Nephron (organoid): ENCODE results near the gene PTPRF.
"Not testable (repeated sequence)": the region's sequence is repeated elsewhere in the genome, so short reads cannot be mapped to it uniquely, and the experiment has no call there.

Experiments
- H3K27ac Mint-ChIP-seq, 3 experiments: 2 replicates each; pipeline ENCODE4 v1.8.0; 2020; ENCODE audit warnings: mixed read lengths in 3 of 3, mild to moderate bottlenecking in 2 of 3, moderate library complexity in 1 of 3
- H3K27me3 Mint-ChIP-seq: 2 replicates; pipeline ENCODE4 v1.8.0; 2021; ENCODE audit warnings: low read depth, mild to moderate bottlenecking, moderate library complexity, mixed read lengths
- H3K36me3 Mint-ChIP-seq: 2 replicates; pipeline ENCODE4 v1.8.0; 2020; ENCODE audit warnings: low read depth, mixed read lengths
- H3K4me1 Mint-ChIP-seq: 2 replicates; pipeline ENCODE4 v1.8.0; 2020; ENCODE audit warnings: mixed read lengths
- H3K4me3 Mint-ChIP-seq, 3 experiments: 2 replicates each; pipeline ENCODE4 v1.8.0; 2020; ENCODE audit warnings: mild to moderate bottlenecking in 3 of 3, mixed read lengths in 3 of 3, moderate library complexity in 2 of 3
- H3K9me3 Mint-ChIP-seq: 2 replicates; pipeline ENCODE4 v1.8.0; 2020; ENCODE audit warnings: mixed read lengths
- CTCF ChIP-seq, 3 experiments: fragments of 200-600 bp; sonication (generic); IDR thresholded peaks; one replicate each; pipeline ENCODE4 v1.5.0; 2021; ENCODE audit warnings: antibody characterized with exemption in 3 of 3; ENCODE audit not compliant: unreplicated experiment in 3 of 3

Gene PTPRF

GRCh38 chr1:43492826-43493225 lies 37.9 kb upstream of the PTPRF start:
- Mint-ChIP-seq H3K9me3 (peaks cover 35% of the 10 kb centered on the region), H3K4me1 (peaks cover 14% of the 10 kb centered on the region), H3K27ac (no peak overlapping the region), H3K4me3 (no peak overlapping the region), H3K36me3 (no peaks in the 10 kb centered on the region), H3K27me3 (peaks cover 4% of the 10 kb centered on the region)
- no peak for TF ChIP-seq CTCF (IDR thresholded peaks at IDR 0.05; ENCODE audit: unreplicated experiment in 3 of 3)

GRCh38 chr1:43493661-43494450 lies 36.8 kb upstream of the PTPRF start:
- no peak for TF ChIP-seq CTCF (IDR thresholded peaks at IDR 0.05; ENCODE audit: unreplicated experiment in 3 of 3)
- peak overlapping the region; percentile 63 to 69 (median 68) for H3K27ac Mint-ChIP-seq
- H3K4me3 Mint-ChIP-seq, result peak overlapping the region; percentile 1 to 3 (median 2)
- peaks cover 28% of the 10 kb centered on the region for H3K9me3 Mint-ChIP-seq
- peaks cover 4% of the 10 kb centered on the region for H3K27me3 Mint-ChIP-seq
- H3K36me3 Mint-ChIP-seq, result no peaks in the 10 kb centered on the region
- H3K4me1 Mint-ChIP-seq, result peaks cover 14% of the 10 kb centered on the region

DNA sequence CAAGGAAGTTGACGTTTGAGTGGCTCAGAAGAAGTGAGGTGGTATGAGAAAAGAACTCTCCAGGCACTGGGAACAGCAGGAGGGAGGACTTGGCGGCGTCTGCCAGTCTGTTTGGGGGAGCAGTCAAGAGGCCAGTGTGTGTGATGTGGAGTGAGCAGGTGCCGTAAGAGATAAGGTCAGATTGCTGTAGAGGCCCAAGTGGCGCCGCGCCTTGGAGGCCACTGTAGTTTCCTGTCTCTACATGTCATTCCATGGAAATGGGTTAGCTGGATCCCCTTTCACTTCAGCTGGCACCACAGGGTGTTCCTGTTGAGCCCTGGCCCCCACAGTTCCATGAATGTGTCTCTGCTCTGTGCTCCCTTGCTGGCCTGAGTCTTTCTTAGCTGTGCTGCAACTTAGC lies 35.5 kb upstream of the PTPRF start:
- Mint-ChIP-seq H3K27ac (no peak overlapping the region), H3K4me1 (peaks cover 14% of the 10 kb centered on the region), H3K27me3 (peaks cover 4% of the 10 kb centered on the region), H3K4me3 (no peak overlapping the region), H3K9me3 (peaks cover 15% of the 10 kb centered on the region), H3K36me3 (no peaks in the 10 kb centered on the region)
- TF ChIP-seq CTCF (IDR thresholded peaks at IDR 0.05; ENCODE audit: unreplicated experiment in 3 of 3), result no peak

DNA sequence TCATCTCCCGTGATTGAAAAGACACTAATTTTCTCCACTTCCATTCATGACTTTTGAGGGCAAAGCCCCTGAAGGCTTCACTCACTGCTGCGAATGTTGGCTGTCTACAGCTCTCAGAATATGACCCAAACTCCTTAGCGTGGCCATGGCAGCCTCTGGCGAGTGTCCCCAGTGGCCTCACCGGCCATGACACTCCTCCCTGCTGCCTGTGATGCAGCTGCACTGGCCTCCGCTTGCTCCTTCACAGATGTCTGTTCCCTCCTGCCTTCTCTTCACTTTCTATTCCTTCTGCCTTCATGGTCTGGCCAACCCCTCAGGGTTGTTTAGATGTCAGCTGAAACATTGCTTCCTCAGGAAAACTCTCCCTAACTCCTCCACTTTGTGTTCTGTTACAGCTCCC lies 30.8 kb upstream of the PTPRF start:
- Mint-ChIP-seq H3K4me3 (no peak overlapping the region), H3K9me3 (peaks cover 3% of the 10 kb centered on the region)

DNA sequence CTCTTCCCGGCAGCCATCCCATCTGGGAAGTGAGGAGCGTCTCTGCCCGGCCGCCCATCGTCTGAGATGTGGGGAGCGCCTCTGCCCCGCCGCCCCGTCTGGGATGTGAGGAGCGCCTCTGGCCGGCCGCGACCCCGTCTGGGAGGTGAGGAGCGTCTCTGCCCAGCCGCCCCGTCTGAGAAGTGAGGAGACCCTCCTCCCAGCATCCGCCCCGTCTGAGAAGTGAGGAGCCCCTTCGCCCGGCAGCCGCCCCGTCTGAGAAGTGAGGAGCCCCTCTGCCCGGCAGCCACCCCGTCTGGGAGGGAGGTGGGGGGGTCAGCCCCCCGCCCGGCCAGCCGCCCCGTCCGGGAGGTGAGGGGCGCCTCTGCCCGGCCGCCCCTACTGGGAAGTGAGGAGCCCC lies 28.9 kb upstream of the PTPRF start:
- not testable (repeated sequence) for H3K4me3 Mint-ChIP-seq, H3K36me3 Mint-ChIP-seq, H3K9me3 Mint-ChIP-seq, H3K27ac Mint-ChIP-seq, H3K4me1 Mint-ChIP-seq, H3K27me3 Mint-ChIP-seq

More for the DNA sequence above, 30.8 kb upstream of the PTPRF start:
- H3K4me1 Mint-ChIP-seq, result no peaks in the 10 kb centered on the region
- no peak overlapping the region for H3K27ac Mint-ChIP-seq
- no peaks in the 10 kb centered on the region for H3K36me3 Mint-ChIP-seq
- H3K27me3 Mint-ChIP-seq, result peaks cover 4% of the 10 kb centered on the region
- TF ChIP-seq CTCF (IDR thresholded peaks at IDR 0.05; ENCODE audit: unreplicated experiment in 3 of 3), result no peak

DNA sequence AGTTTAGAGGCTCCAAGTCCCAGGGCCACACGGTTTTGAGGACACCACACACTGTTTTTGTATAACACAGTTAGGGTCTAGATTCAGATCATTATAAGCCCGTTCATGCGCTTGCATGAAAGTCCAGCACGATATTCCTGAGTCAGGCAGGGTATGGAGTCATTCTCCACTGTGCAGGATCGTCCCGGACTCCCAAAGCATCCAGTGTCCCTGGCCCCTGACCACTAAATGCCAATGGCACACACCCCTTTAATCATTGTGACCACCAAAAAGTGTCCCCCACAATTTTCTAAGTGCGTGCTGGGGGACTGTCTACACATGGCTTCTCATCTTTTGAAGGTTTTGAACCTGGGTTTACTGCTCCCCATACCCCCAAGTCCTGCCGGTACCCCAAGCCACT lies 27.1 kb upstream of the PTPRF start:
- Mint-ChIP-seq H3K36me3 (no peaks in the 10 kb centered on the region), H3K27ac (no peak overlapping the region)
- TF ChIP-seq CTCF (IDR thresholded peaks at IDR 0.05; ENCODE audit: unreplicated experiment in 3 of 3), result no peak

More for the DNA sequence above, 27.1 kb upstream of the PTPRF start:
- Mint-ChIP-seq H3K4me1 (no peaks in the 10 kb centered on the region), H3K4me3 (no peak overlapping the region), H3K27me3 (no peaks in the 10 kb centered on the region), H3K9me3 (peaks cover 3% of the 10 kb centered on the region)
